Stimulated activated CD4-positive, alpha-beta T cell treated with anti-CD3 and anti-CD28 coated beads, Interleukin-4, amount 100 ng/mL, for 24 hours (primary cell): ENCODE measurements around the gene TACR1.

ENCODE experiments used
- DNase-seq: peaks from one replicate; pipeline ENCODE4 v3.0.0-alpha.2; 2020

The TACR1 gene

GRCh38 chr2:75045526-75046050, 153.7 kb downstream of the TACR1 start:
- no peak for DNase-seq

DNA sequence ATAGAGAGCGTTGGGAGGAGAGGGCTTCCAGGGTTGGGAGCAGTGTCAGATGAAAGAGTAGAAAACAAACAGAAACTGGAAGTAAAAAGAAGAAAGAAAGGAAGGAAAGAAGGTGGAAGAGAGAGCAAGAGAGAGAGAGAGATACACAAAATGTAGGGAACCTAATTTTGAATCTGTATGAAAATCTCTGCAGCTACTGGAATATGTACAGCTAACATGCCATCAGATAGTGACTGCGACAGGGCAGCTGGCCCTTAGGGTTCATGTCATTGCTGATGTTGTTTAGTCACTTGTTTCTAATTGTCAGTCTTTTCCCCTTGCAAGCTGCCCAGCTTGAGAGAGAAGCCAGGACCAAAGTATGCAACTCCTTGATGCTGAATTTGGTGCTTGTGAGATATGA, 155.0 kb downstream of the TACR1 start:
- no peak for DNase-seq

DNA sequence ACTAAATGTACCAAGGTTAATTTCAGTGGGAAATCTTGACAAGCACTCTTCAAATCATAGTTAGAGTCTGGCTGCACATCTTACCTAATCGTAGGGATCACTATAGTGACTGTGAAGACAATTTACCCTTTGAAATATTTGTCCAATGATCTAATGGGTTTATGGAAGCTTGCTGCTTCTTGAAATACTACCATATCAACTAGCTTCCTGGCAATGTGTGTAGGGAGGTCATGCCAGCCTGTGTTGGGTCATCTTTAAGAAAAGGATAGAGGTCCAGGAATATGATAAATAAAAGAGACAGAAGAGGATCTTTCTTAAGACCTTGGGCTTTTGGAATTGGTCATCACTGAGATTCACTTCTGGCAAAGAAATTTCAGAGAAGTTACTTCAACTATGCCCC, 156.5 kb downstream of the TACR1 start:
- no peak for DNase-seq

DNA sequence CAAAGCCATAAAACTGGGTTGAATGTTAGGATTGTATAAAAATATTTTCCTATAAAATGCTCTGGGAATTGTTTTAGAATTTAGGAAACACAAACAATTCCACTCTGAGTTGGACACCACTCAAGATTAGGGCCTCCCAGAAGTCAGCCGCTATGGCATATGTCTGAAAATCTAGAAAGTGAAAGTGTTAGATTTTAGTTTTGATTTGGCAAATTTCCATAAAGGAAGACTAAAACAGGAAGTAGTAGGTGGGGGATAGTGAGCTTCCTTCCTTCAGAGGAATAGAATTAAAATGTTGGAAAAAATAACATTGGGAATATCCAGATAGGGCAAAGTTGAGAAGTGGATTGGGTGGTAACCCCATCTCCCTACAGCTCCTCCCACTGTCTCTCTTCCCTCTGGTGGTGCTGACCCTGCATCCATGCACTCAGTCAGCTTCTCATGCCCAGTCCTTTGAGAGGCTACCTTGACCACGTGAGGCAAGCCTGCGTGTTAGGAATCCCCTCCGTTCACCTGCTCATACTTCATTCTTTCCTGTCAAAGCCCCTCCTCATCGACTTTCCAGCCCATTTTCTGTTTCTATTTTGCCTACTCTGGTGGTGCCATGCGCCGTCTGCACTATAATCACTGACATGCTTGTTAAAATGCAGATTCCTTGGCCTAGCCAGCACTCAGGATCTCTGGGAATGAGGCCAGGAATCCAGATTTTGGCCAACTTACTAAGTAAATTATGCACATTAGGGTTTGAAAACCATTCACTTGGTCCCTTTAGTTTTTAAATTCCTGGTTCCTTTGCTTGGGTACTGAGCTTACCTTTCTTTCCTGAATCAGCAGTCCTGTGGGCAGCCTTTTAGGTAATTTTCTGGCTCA, 157.4 kb downstream of the TACR1 start:
- no peak for DNase-seq

DNA sequence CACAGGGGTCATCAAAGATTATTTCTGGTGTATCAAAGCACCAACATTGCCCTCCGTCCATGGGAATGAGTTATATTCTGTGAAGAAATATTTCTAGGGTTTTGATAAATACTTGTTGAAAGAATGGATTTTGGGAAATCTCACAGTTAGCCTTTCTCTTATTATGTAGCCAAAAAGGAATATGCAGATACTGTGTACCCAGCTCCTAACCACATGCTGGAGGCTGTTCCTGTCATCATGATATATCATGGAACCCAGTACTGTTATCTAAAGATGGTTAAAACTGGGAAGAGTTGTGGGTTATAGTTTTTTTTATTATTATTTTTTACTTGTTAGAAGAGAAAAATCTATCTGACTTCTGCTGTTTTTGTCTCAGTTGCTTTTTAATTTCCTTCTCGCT, 158.1 kb downstream of the TACR1 start:
- DNase-seq = no peak

DNA sequence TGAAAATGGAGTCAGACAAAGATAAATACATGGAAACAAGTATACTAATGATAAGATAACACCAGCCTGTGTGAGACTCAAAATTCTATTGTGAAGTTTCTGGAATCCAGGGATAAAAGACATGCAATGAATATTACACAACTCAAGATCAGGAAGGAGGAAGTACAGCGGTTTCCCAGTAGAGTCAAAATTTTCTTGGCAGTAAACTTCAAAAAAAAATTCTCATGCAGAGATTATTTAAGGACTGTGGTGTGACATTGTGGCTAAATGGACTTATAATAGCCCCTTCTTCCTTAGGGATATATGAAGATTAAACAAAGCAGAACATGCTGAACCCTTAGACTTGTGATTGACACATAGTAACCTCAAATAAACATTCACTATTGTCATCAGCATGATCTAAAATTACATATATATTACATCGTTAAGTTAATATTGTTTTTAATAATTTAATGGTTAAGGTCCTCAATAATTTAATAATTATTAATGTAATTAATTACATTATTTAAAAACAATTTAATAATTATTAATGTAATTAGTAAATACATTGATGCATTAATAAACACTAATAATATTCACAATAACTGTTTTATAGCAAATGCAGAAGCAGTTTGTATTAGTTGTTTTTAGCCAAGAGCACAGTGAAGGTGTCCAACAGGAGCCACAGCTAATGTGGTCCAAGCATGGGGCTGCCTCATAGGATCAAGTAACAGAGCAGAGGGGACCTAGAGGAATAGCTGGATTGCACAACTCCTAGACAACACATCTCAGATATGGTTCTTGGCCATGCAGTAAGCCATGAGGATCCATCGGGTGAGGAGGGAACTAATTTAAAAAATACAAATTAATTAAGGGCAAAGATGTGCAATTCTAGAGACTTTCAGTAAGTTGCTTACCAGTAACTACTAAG, 163.6 kb downstream of the TACR1 start:
- no peak for DNase-seq

DNA sequence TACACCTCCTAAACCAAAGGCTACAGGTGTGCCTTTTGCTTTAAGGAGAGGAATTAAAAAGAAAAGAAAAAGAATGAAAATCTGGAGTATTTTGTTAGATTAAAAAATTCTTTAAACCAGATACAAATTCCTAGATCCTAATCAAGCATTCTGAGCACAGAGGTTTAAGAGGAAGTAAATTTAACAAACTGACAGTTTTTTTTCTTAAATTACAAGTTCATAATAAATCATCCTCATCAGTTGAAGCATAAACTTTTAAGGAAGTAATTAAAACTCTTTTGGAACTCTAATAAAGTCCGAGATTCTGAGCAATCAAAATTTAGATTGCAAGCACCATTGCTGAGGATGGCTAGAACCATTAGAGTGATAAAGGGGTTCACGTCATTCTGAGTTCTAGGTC, 165.8 kb downstream of the TACR1 start:
- DNase-seq = no peak

- no peak for DNase-seq
Observed at GRCh38 chr2:75031906-75032803, 167.2 kb downstream of the TACR1 start.

GRCh38 chr2:75031171-75031570, 168.1 kb downstream of the TACR1 start:
- DNase-seq = no peak

- DNase-seq = no peak
Observed at GRCh38 chr2:75030218-75031009, 168.9 kb downstream of the TACR1 start.

- DNase-seq = no peak
Observed at GRCh38 chr2:75027886-75028285, 171.4 kb downstream of the TACR1 start.

GRCh38 chr2:75025633-75026380, 173.5 kb downstream of the TACR1 start:
- DNase-seq = no peak

DNA sequence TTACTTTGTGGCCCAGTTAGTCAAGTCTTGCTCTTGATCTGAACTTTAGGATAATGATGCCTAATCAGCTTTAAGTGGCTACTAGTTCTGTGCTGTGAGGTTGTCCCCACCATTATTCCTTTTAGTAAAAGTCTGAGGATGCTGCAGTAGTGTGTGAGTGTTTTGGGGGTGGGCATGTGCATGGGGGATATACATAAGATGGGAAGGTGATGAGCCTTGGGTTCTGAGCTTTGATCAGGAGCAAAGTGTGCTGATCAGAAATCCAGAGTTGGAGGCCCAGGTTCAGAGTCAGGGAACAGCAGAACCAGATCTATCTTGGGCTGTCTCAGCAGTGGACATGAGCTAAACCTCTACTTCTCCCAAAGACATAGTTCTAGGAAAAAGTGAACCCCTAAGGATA, 174.1 kb downstream of the TACR1 start:
- DNase-seq = no peak

- DNase-seq = no peak
Observed at GRCh38 chr2:75023666-75024455, 175.5 kb downstream of the TACR1 start.

DNA sequence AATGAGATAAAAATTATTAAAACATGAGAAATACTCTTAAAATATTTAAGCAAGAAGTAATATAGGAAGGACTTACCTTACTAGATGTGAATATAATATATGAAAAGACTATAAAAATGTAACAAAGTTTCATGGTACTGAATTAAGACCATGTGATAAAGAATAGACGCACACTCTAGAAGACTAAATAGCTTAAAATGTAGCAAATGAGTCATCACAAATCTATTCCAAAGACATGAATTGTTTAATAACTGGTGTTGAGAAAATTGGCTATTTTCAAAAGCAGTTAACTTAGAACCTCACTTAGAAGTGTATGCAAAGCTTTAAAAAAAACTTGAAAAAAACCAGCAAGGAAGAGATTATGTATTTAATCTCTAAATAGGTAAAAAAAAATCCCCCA, 176.8 kb downstream of the TACR1 start:
- no peak for DNase-seq

- no peak for DNase-seq
Observed at GRCh38 chr2:75021672-75022071, 177.6 kb downstream of the TACR1 start.

GRCh38 chr2:75020476-75020875, 178.8 kb downstream of the TACR1 start:
- no peak for DNase-seq

- no peak for DNase-seq
Observed at GRCh38 chr2:75019790-75020189, 179.5 kb downstream of the TACR1 start.

DNA sequence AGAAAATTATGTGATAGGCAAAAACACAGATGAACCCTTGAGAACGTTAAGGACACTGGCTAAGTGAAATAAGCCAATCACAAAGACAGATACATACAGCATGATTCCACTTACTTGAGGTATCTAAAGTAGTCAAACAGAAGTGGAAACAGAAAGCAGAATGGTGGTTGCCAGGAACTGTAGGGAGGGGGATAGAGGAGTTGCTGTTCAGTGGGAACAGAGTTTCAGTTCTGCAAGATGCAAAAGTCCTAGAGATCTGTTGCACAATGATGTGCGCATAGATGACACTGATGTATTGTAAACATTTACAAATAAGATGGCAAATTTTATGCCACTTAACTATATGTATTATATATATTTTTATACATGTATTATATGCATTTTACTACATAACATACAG, 181.2 kb downstream of the TACR1 start:
- no peak for DNase-seq

DNA sequence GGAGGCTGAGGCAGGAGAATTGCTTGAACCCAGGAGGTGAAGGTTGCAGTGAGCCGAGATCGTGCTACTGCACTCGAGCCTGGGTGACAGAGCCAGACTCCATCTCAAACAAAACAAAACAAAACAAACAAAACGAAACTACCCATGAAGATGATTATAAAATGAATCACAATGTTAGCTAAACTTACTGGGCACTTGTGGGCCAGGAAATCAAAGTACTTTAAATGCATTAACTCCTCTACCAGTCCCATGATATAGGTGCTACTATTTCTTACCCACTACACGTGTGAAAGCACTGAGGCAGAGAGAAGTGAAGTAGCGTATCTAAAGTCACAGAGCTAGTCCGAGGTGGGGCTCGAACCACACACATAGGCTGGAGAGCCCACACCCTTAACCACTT, 187.2 kb downstream of the TACR1 start:
- no peak for DNase-seq
